Ovary (tissue), 9 donors: Measurements from ENCODE around the gene OSBPL5. TPM values are rescaled to one million over a fixed set of nuclear protein-coding genes. Genes with fewer than 3 reads are reported as not detected.

ENCODE experiments used
- DNase-seq, 5 donors: peaks; one replicate each; pipeline ENCODE4 v3.0.0-alpha.2; 2019 to 2020
- H3K27ac ChIP-seq, 2 donors: fragments of 200-600 bp; one replicate each; pipeline versions ENCODE4 v1.5.1 to v1.8.0; 2019 to 2022
- H3K27me3 ChIP-seq: fragments of 200-600 bp; one replicate; pipeline ENCODE4 v1.8.0; 2022
- H3K36me3 ChIP-seq: fragments of 200-600 bp; sonication (generic); one replicate; pipeline ENCODE4 v1.5.1; 2019
- H3K4me1 ChIP-seq: one replicate; pipeline ENCODE4 v1.8.1; 2013; ENCODE audit warnings: mild to moderate bottlenecking, moderate library complexity; ENCODE audit not compliant: insufficient read depth
- H3K4me3 ChIP-seq: fragments of 200-600 bp; sonication (generic); one replicate; pipeline ENCODE4 v1.5.1; 2017
- H3K9me3 ChIP-seq, 2 donors: fragments of 200-600 bp in 1 of 2; sonication (generic) in 1 of 2; one replicate each; pipeline versions ENCODE4 v1.5.1 to v1.8.1; 2013 to 2019; ENCODE audit warnings: mild to moderate bottlenecking in 1 of 2, moderate library complexity in 1 of 2
- CTCF ChIP-seq, 3 donors: fragments of 450-650 bp in 2 of 3; fragments of 200-600 bp in 1 of 3; IDR thresholded peaks; one replicate each; pipeline versions ENCODE4 v1.5.1 to v1.8.0; 2016 to 2022; ENCODE audit warnings: antibody characterized with exemption in 3 of 3, mild to moderate bottlenecking in 1 of 3
- EP300 ChIP-seq: sonication (generic); formaldehyde crosslinking; IDR thresholded peaks from one replicate; pipeline ENCODE4 v1.6.1; 2017; ENCODE audit warnings: antibody characterized with exemption
- POLR2A ChIP-seq: fragments of 450-650 bp; IDR thresholded peaks from one replicate; pipeline ENCODE4 v1.6.1; 2017; ENCODE audit warnings: antibody characterized with exemption, mild to moderate bottlenecking, moderate library complexity
- WGBS, 3 donors: extraction: QIAGEN DNeasy Blood & Tissue Kit in 1 of 3; methylation state at CpG; one replicate each; pipeline versions ENCODE4 v1.1.5 to v1.1.7; 2013 to 2017; 5-methylcytosine and 5-hydroxymethylcytosine counted together
- intact Hi-C, 4 donors: fragments of 100-400 bp; cut with DNase I; formaldehyde crosslinking; loops; one replicate each; pipeline versions ENCODE4 v1.11.0 to v1.15.1; 2022 to 2023
- polyA plus RNA-seq, 2 donors: library from polyadenylated mRNA; stranded (reverse); fragments of 200-250 nt in 1 of 2; fragments of 350-450 nt in 1 of 2; fragmentation: Illumina TruSeq in 1 of 2; extraction: RNeasy Lipid Tissue Mini Kit (QIAGEN cat#74804) in 1 of 2; gene quantifications; one replicate each; pipeline ENCODE4 v1.2.3, GENCODE V29; 2013 to 2014
- total RNA-seq, 7 donors: library from RNA; depleted of rRNA in 2 of 7; stranded (reverse); fragments of >200 nt in 2 of 7; fragmentation: NEBNext Ultra II Directional in 3 of 7; extraction: Animal tissue kit (Norgen Biotek cat#: 25700) in 3 of 7; gene quantifications; one replicate each; pipeline versions ENCODE4 v1.1.0 to v1.2.4, GENCODE V29; 2016 to 2023
- donor health status: DM: no; HTN: no; CAD: no; lungs with moderate emphysema.
- donor health status: DM: no; HTN: no; CAD: no.
- donor health status: Bipolar disorder and iron deficiency.
- donor health status: DM: yes; HTN: yes; CAD: no.
- donor health status: DM: no; HTN: no; CAD: no.
- donor health status: DM: yes; HTN: yes; CAD: no.

Gene OSBPL5
- total and polyA plus RNA-seq, 9 donors = 3.0 to 41.0 (median 23.3) TPM

GRCh38 chr11:3134218-3134621 lies 30.9 kb downstream of the OSBPL5 start:
- TF ChIP-seq EP300 (no peak), POLR2A (no peak), CTCF (IDR thresholded peaks at IDR 0.05) (no peak)
- H3K4me3 ChIP-seq = no peak overlapping the region
- H3K27ac ChIP-seq = no peak overlapping the region
- 87 to 96% (median 87%) methylated on average over 3 to 4 of the region's 4 CpGs for WGBS, 3 donors
- H3K36me3 ChIP-seq = no peaks in the 10 kb centered on the region
- no peaks in the 10 kb centered on the region for H3K9me3 ChIP-seq
- intact Hi-C loops = no loop called here
- H3K4me1 ChIP-seq = peaks cover 18% of the 10 kb centered on the region
- H3K27me3 ChIP-seq = no peaks in the 10 kb centered on the region
- peak in 1 of 5 donors; percentile 18 for DNase-seq

- Histone ChIP-seq H3K36me3 (no peaks in the 10 kb centered on the region), H3K27ac (no peak overlapping the region), H3K27me3 (no peaks in the 10 kb centered on the region), H3K4me1 (peaks cover 12% of the 10 kb centered on the region), H3K9me3 (no peaks in the 10 kb centered on the region), H3K4me3 (no peak overlapping the region)
- peak in 2 of 5 donors; percentile 14 to 29 for DNase-seq
- TF ChIP-seq EP300 (no peak), POLR2A (no peak), CTCF (IDR thresholded peaks at IDR 0.05) (no peak)
- 90 to 92% (median 92%) methylated on average over 23 of the region's 23 CpGs for WGBS, 3 donors
- intact Hi-C loops = no loop called here
Observed at GRCh38 chr11:3133261-3134217, 31.6 kb downstream of the OSBPL5 start.

- intact Hi-C loops = no loop called here
- H3K36me3 ChIP-seq = no peaks in the 10 kb centered on the region
- no peaks in the 10 kb centered on the region for H3K27me3 ChIP-seq
- peak in 2 of 5 donors; percentile 12 to 19 for DNase-seq
- WGBS, 3 donors = 89 to 93% (median 89%) methylated on average over 8 of the region's 8 CpGs
- H3K9me3 ChIP-seq = no peaks in the 10 kb centered on the region
- no peak overlapping the region for H3K4me3 ChIP-seq
- no peak overlapping the region for H3K27ac ChIP-seq
- TF ChIP-seq CTCF (IDR thresholded peaks at IDR 0.05) (no peak), EP300 (no peak), POLR2A (no peak)
- peaks cover 5% of the 10 kb centered on the region for H3K4me1 ChIP-seq
Observed at GRCh38 chr11:3132831-3133260, 32.3 kb downstream of the OSBPL5 start.

GRCh38 chr11:3132271-3132781 lies 32.8 kb downstream of the OSBPL5 start:
- Histone ChIP-seq H3K27me3 (no peaks in the 10 kb centered on the region), H3K4me1 (peaks cover 4% of the 10 kb centered on the region), H3K4me3 (no peak overlapping the region), H3K9me3 (no peaks in the 10 kb centered on the region), H3K36me3 (no peaks in the 10 kb centered on the region), H3K27ac (no peak overlapping the region)
- intact Hi-C loops = no loop called here
- no peak for DNase-seq
- TF ChIP-seq POLR2A = no peak
- no peak for TF ChIP-seq CTCF (IDR thresholded peaks at IDR 0.05)
- TF ChIP-seq EP300 = no peak
- 89 to 90% (median 90%) methylated on average over 11 of the region's 11 CpGs for WGBS, 3 donors
